H1 (cell line): Measurements from ENCODE around the gene SLC23A3. TPM values are rescaled to one million over a fixed set of nuclear protein-coding genes. Genes with fewer than 3 reads are reported as not detected.

Experiments used
- CTCF ChIA-PET: fragments of 300-600 bp; sonication (Branson Sonifier 250); formaldehyde crosslinking; loops from one replicate; lab custom pipeline; 2021; ENCODE audit not compliant: partially characterized antibody; lab: Charles Lee
- POLR2A ChIA-PET: fragments of 300-600 bp; sonication (Branson Sonifier 250); formaldehyde crosslinking; loops from one replicate; lab custom pipeline; 2021; ENCODE audit warnings: inconsistent platforms; ENCODE audit not compliant: partially characterized antibody; lab: Charles Lee
- DNase-seq, 2 experiments: peaks; one replicate each; pipeline versions ENCODE4 v3.0.0 to v3.0.0-alpha.2; 2010 to 2022; ENCODE audit warnings: low spot score in 2 of 2, low read depth in 1 of 2, mixed read lengths in 1 of 2
- FAIRE-seq: peaks from 2 replicates; lab custom pipeline; 2011; peaks lifted over from hg19 to GRCh38; lab: Jason Lieb, UNC
- H2AFZ ChIP-seq: 2 replicates; pipeline ENCODE4 v1.8.1; 2012; ENCODE audit warnings: low read length, inconsistent platforms
- H2AK5ac ChIP-seq: 2 replicates; pipeline ENCODE4 v1.6.1; 2013; ENCODE audit warnings: low read depth, low read length
- H2BK120ac ChIP-seq: replicated peaks from 2 replicates; pipeline ENCODE3; 2013; ENCODE audit warnings: low read depth, low read length, inconsistent platforms
- H2BK12ac ChIP-seq: 2 replicates; pipeline ENCODE4 v1.6.1; 2013; ENCODE audit warnings: low read depth, low read length
- H2BK15ac ChIP-seq: 2 replicates; pipeline ENCODE4 v1.6.1; 2013; ENCODE audit warnings: low read length
- H2BK20ac ChIP-seq: 2 replicates; pipeline ENCODE4 v1.6.1; 2013; ENCODE audit warnings: low read length
- H2BK5ac ChIP-seq: 2 replicates; pipeline ENCODE4 v1.6.1; 2013; ENCODE audit warnings: low read depth, low read length
- H3K14ac ChIP-seq: 2 replicates; pipeline ENCODE4 v1.6.1; 2013; ENCODE audit warnings: inconsistent platforms; ENCODE audit not compliant: insufficient read length
- H3K18ac ChIP-seq: 2 replicates; pipeline ENCODE4 v1.6.1; 2013; ENCODE audit warnings: low read length; ENCODE audit errors: extremely low read depth
- H3K23ac ChIP-seq: 2 replicates; pipeline ENCODE4 v1.6.1; 2013; ENCODE audit warnings: inconsistent platforms; ENCODE audit not compliant: insufficient read length
- H3K23me2 ChIP-seq: 2 replicates; pipeline ENCODE4 v1.6.1; 2013; ENCODE audit warnings: low read depth, low read length
- H3K27ac ChIP-seq: 2 replicates; pipeline ENCODE4 v1.6.1; 2011; ENCODE audit warnings: low read depth, low read length, inconsistent platforms
- H3K27me3 ChIP-seq, 4 experiments: replicated peaks in 1 of 4; 1 replicate in 1 of 4; 2 replicates in 3 of 4; pipeline versions ENCODE4 v1.6.1 to v1.8.1; 2011 to 2013; ENCODE audit warnings: low read length in 3 of 4, mild to moderate bottlenecking in 3 of 4, inconsistent platforms in 2 of 4, mixed read lengths in 2 of 4, moderate library complexity in 1 of 4; ENCODE audit not compliant: control insufficient read depth in 3 of 4, insufficient read depth in 3 of 4; ENCODE audit errors: extremely low read depth in 1 of 4
- H3K36me3 ChIP-seq, 4 experiments: 2 replicates each; pipeline versions ENCODE4 v1.6.1 to v1.8.1; 2011 to 2013; ENCODE audit warnings: mild to moderate bottlenecking in 4 of 4, low read length in 3 of 4, moderate library complexity in 2 of 4, control low read depth in 1 of 4, inconsistent platforms in 1 of 4; ENCODE audit not compliant: insufficient read depth in 4 of 4, control insufficient read depth in 2 of 4
- H3K4ac ChIP-seq: replicated peaks from 2 replicates; pipeline ENCODE3; 2013; ENCODE audit warnings: low read length, low read depth, mixed read lengths, inconsistent platforms; ENCODE audit not compliant: insufficient read length
- H3K4me1 ChIP-seq, 4 experiments: replicated peaks in 1 of 4; 1 replicate in 1 of 4; 2 replicates in 3 of 4; pipeline versions ENCODE4 v1.6.1 to v1.8.1; 2011 to 2013; ENCODE audit warnings: low read length in 3 of 4, inconsistent platforms in 2 of 4, mixed read lengths in 1 of 4; ENCODE audit not compliant: insufficient read depth in 4 of 4, control insufficient read depth in 3 of 4
- H3K4me2 ChIP-seq, 2 experiments: 2 replicates each; pipeline versions ENCODE4 v1.6.1 to v1.8.1; 2011 to 2013; ENCODE audit warnings: low read depth in 2 of 2, low read length in 2 of 2, control low read depth in 1 of 2, inconsistent platforms in 1 of 2, mild to moderate bottlenecking in 1 of 2; ENCODE audit not compliant: insufficient read depth in 1 of 2
- H3K4me3 ChIP-seq, 4 experiments: fragments of 200-600, 300-600 bp in 1 of 4; sonication (generic), shearing (Covaris generic), sonication (Bioruptor Twin) in 1 of 4; 2 replicates each; pipeline versions ENCODE4 v1.5.1 to v1.8.1; 2011 to 2016; ENCODE audit warnings: low read length in 4 of 4, low read depth in 3 of 4, control low read depth in 2 of 4, inconsistent platforms in 2 of 4, mild to moderate bottlenecking in 2 of 4, mixed read lengths in 1 of 4, moderate library complexity in 1 of 4; ENCODE audit not compliant: insufficient read depth in 2 of 4; ENCODE audit errors: extremely low read depth in 1 of 4
- H3K56ac ChIP-seq: replicated peaks from 2 replicates; pipeline ENCODE3; 2013; ENCODE audit warnings: low read depth, mild to moderate bottlenecking, mixed read lengths, low read length, inconsistent platforms; ENCODE audit not compliant: insufficient read length
- H3K79me1 ChIP-seq: 2 replicates; pipeline ENCODE4 v1.6.1; 2013; ENCODE audit warnings: low read depth, low read length, control low read depth
- H3K79me2 ChIP-seq, 2 experiments: 2 replicates each; pipeline versions ENCODE4 v1.6.1 to v1.8.1; 2012 to 2013; ENCODE audit warnings: low read length in 2 of 2, mild to moderate bottlenecking in 2 of 2, inconsistent platforms in 1 of 2; ENCODE audit not compliant: insufficient read depth in 2 of 2, control insufficient read depth in 1 of 2
- H3K9ac ChIP-seq, 4 experiments: replicated peaks in 1 of 4; 1 replicate in 1 of 4; 2 replicates in 3 of 4; pipeline versions ENCODE4 v1.6.1 to v1.8.1; 2011 to 2013; ENCODE audit warnings: low read depth in 3 of 4, low read length in 3 of 4, control low read depth in 2 of 4, mild to moderate bottlenecking in 2 of 4, moderate library complexity in 2 of 4, inconsistent platforms in 1 of 4; ENCODE audit errors: extremely low read depth in 1 of 4
- H3K9me3 ChIP-seq, 2 experiments: 2 replicates each; pipeline versions ENCODE4 v1.6.1 to v1.8.1; 2012 to 2013; ENCODE audit warnings: mild to moderate bottlenecking in 2 of 2, moderate library complexity in 2 of 2, control low read depth in 1 of 2, inconsistent platforms in 1 of 2, low read depth in 1 of 2, low read length in 1 of 2, mixed read lengths in 1 of 2; ENCODE audit not compliant: insufficient read depth in 2 of 2
- H4K20me1 ChIP-seq, 2 experiments: replicated peaks in 1 of 2; 2 replicates each; pipeline versions ENCODE3 to v1.8.1; 2011 to 2013; ENCODE audit warnings: inconsistent platforms in 2 of 2, low read length in 2 of 2, mild to moderate bottlenecking in 1 of 2; ENCODE audit not compliant: insufficient read depth in 2 of 2, control insufficient read depth in 1 of 2
- H4K5ac ChIP-seq: 2 replicates; pipeline ENCODE4 v1.6.1; 2013; ENCODE audit warnings: low read length, low read depth, mixed read lengths, inconsistent platforms; ENCODE audit not compliant: insufficient read length
- H4K8ac ChIP-seq: 2 replicates; pipeline ENCODE4 v1.8.0; 2013; ENCODE audit warnings: mild to moderate bottlenecking, moderate library complexity, low read length, inconsistent platforms; ENCODE audit not compliant: insufficient read depth; ENCODE audit errors: extremely low read depth
- H4K91ac ChIP-seq: replicated peaks from 2 replicates; pipeline ENCODE3; 2013; ENCODE audit warnings: low read length, mixed read lengths, inconsistent platforms; ENCODE audit not compliant: insufficient read length
- CBX5 ChIP-seq: fragments of 300-800, 300-1000 bp; sonication (generic); IDR thresholded peaks from 2 replicates; pipeline ENCODE4 v1.7.1; 2016; ENCODE audit warnings: antibody characterized with exemption, low read length, low read depth
- MAX ChIP-seq: IDR thresholded peaks from 2 replicates; pipeline ENCODE4 v1.6.1; 2012; ENCODE audit warnings: inconsistent platforms
- SUZ12 ChIP-seq: fragments of 200-600 bp; sonication (generic); IDR thresholded peaks from 2 replicates; pipeline ENCODE4 v1.6.1; 2012; ENCODE audit warnings: mild to moderate bottlenecking, inconsistent platforms, low read length, moderate library complexity, mixed read lengths
- TAF1 ChIP-seq: IDR thresholded peaks from 2 replicates; pipeline ENCODE4 v1.6.1; 2011; ENCODE audit warnings: mild to moderate bottlenecking, low read depth, low read length
- TCF12 ChIP-seq: IDR thresholded peaks from 2 replicates; pipeline ENCODE4 v1.6.1; 2011; ENCODE audit warnings: low read depth, mild to moderate bottlenecking, low read length
- ZNF274 ChIP-seq: IDR thresholded peaks from 2 replicates; pipeline ENCODE4 v1.7.0; 2012; ENCODE audit warnings: low read length, borderline replicate concordance; ENCODE audit errors: extremely low read depth
- WGBS, 2 experiments: shearing (Covaris generic) in 1 of 2; methylation state at CpG; one replicate each; pipeline versions ENCODE4 v1.1.6 to v1.1.7; 2013 to 2015; ENCODE audit warnings: low lambda C conversion rate in 2 of 2, mixed read lengths in 2 of 2, inconsistent platforms in 1 of 2, low coverage in 1 of 2, missing lambda C conversion rate in 1 of 2; ENCODE audit not compliant: insufficient replicate concordance in 2 of 2, insufficient coverage in 1 of 2, insufficient read length in 1 of 2; ENCODE audit errors: extremely low coverage in 1 of 2, missing lambda C conversion rate in 1 of 2; 5-methylcytosine and 5-hydroxymethylcytosine counted together
- polyA plus RNA-seq, 7 experiments: library from polyadenylated mRNA; depleted of rRNA in 3 of 7; stranded (reverse) in 5 of 7; unstranded in 2 of 7; fragments of >200 nt in 5 of 7; fragments of 200-250 nt in 2 of 7; gene quantifications; 1 replicate in 5 of 7; 2 replicates in 1 of 7; 4 replicates in 1 of 7; pipeline versions ENCODE4 v1.2.1 to v1.2.3, GENCODE V29; 2011 to 2013; ENCODE audit warnings: missing spikeins in 2 of 7, mixed read lengths in 2 of 7
- total RNA-seq: library from RNA; stranded (reverse); fragmentation: NEBNext Ultra II Directional; extraction: Animal tissue kit (Norgen Biotek cat#: 25700); gene quantifications from 2 replicates; pipeline ENCODE4 v1.2.1, GENCODE V29; 2021

The SLC23A3 gene
- total and polyA plus RNA-seq, 2 of the 8 experiments (the other 6 are each of a cell fraction or from before 2014, with no cell fraction given) = 0.35 to 0.84 TPM

- Histone ChIP-seq H3K79me1 (no peaks in the 10 kb centered on the region), H2BK12ac (no peak overlapping the region), H3K79me2 (no peaks in the 10 kb centered on the region), H4K5ac (no peak overlapping the region), H3K14ac (no peak overlapping the region), H2BK5ac (no peak overlapping the region), H3K4ac (no peak overlapping the region), H2BK120ac (no peak overlapping the region), H3K9me3 (no peaks in the 10 kb centered on the region; a peak in 1 of 4 replicates), H2AFZ (no peak overlapping the region), H3K18ac (no peak overlapping the region), H3K4me2 (no peak overlapping the region), H3K56ac (no peak overlapping the region), H4K20me1 (peaks cover 0 to 2% of the 10 kb centered on the region in 2 experiments), H3K4me3 (no peak overlapping the region), H3K27ac (no peak overlapping the region), H2AK5ac (no peak overlapping the region), H3K36me3 (peaks cover 0 to 4% (median 0%) of the 10 kb centered on the region in 4 experiments; a peak in 1 of 8 replicates), H4K8ac (no peak overlapping the region), H3K23me2 (peaks cover 10% of the 10 kb centered on the region), H3K4me1 (peaks cover 0 to 6% (median 3%) of the 10 kb centered on the region in 4 experiments; a peak in 5 of 7 replicates), H3K23ac (no peak overlapping the region), H3K9ac (no peak overlapping the region), H4K91ac (no peak overlapping the region), H3K27me3 (no peaks in the 10 kb centered on the region), H2BK20ac (no peak overlapping the region), H2BK15ac (no peak overlapping the region)
- TF ChIP-seq TCF12 = no peak
- TF ChIP-seq SUZ12 = no peak
- TF ChIP-seq ZNF274 = no peak
- no peak for TF ChIP-seq MAX
- no peak for TF ChIP-seq TAF1
- TF ChIP-seq CBX5 = no peak
- POLR2A ChIA-PET = interaction anchor here (1.2 to 6.1 kb wide), 2 partner anchors 9 to 14 kb away, joined by 3 to 101 read pairs; partner anchors contain the start of gene ABCB6
- CTCF ChIA-PET = interaction anchor here (0.6 to 2.0 kb wide), 4 partner anchors 13 to 128 kb away, joined by 4 to 6 read pairs (median 4); no protein-coding TSS in a partner anchor
- DNase-seq (no peak), FAIRE-seq (no peak)
- WGBS, 2 experiments = 87% methylated on average over 7 of the region's 7 CpGs; no CpG with 5 or more reads in 1 of the 2 experiments
Measured at GRCh38 chr2:219204425-219205164, 34.8 kb upstream of the SLC23A3 start.
